H9 (cell line): Measurements from ENCODE around the gene RAB31. TPM values are rescaled to one million over a fixed set of nuclear protein-coding genes. Genes with fewer than 3 reads are reported as not detected.

Experiments used
- DNase-seq: peaks from one replicate; pipeline ENCODE4 v3.0.0-alpha.2; 2017
- H2AFZ ChIP-seq: one replicate; pipeline ENCODE4 v1.6.1; 2013; ENCODE audit warnings: mild to moderate bottlenecking, low read length, control low read depth, moderate library complexity
- H2AK5ac ChIP-seq: 2 replicates; pipeline ENCODE4 v1.6.1; 2013; ENCODE audit warnings: low read length, control low read depth, mixed read lengths; ENCODE audit not compliant: insufficient read length
- H2BK120ac ChIP-seq: one replicate; pipeline ENCODE4 v1.6.1; 2013; ENCODE audit warnings: low read depth, mild to moderate bottlenecking, low read length, control low read depth, inconsistent platforms; ENCODE audit not compliant: poor library complexity, severe bottlenecking
- H2BK12ac ChIP-seq: 2 replicates; pipeline ENCODE4 v1.6.1; 2013; ENCODE audit warnings: low read length, control low read depth, mixed read lengths, low read depth; ENCODE audit not compliant: insufficient read length
- H2BK15ac ChIP-seq: 2 replicates; pipeline ENCODE4 v1.6.1; 2013; ENCODE audit warnings: low read depth, low read length, control low read depth
- H2BK20ac ChIP-seq: one replicate; pipeline ENCODE4 v1.6.1; 2013; ENCODE audit warnings: low read depth, mild to moderate bottlenecking, low read length, control low read depth, inconsistent platforms; ENCODE audit not compliant: poor library complexity, severe bottlenecking
- H2BK5ac ChIP-seq: 2 replicates; pipeline ENCODE4 v1.6.1; 2013; ENCODE audit warnings: low read length, control low read depth, mixed read lengths; ENCODE audit not compliant: insufficient read length
- H3K14ac ChIP-seq: 2 replicates; pipeline ENCODE4 v1.6.1; 2013; ENCODE audit warnings: low read length, control low read depth; ENCODE audit not compliant: insufficient read depth
- H3K18ac ChIP-seq: 2 replicates; pipeline ENCODE4 v1.6.1; 2013; ENCODE audit warnings: low read depth, mild to moderate bottlenecking, mixed read lengths, low read length, control low read depth; ENCODE audit not compliant: insufficient read length
- H3K23ac ChIP-seq: 2 replicates; pipeline ENCODE4 v1.6.1; 2013; ENCODE audit warnings: low read length, control low read depth, mixed read lengths, low read depth; ENCODE audit not compliant: insufficient read length
- H3K23me2 ChIP-seq: 2 replicates; pipeline ENCODE4 v1.6.1; 2013; ENCODE audit warnings: low read depth, mild to moderate bottlenecking, mixed read lengths, low read length, control low read depth; ENCODE audit not compliant: insufficient read length, poor library complexity, severe bottlenecking
- H3K27ac ChIP-seq: 2 replicates; pipeline ENCODE4 v1.5.1; 2013; ENCODE audit warnings: low read length, control low read depth, mixed read lengths, low read depth; ENCODE audit not compliant: insufficient read length
- H3K27me3 ChIP-seq: 2 replicates; pipeline ENCODE4 v1.6.1; 2013; ENCODE audit warnings: low read length, control low read depth, inconsistent platforms; ENCODE audit not compliant: insufficient read depth
- H3K4ac ChIP-seq: 2 replicates; pipeline ENCODE4 v1.6.1; 2013; ENCODE audit warnings: low read depth, mild to moderate bottlenecking, control low read depth, inconsistent platforms, low read length, moderate library complexity
- H3K4me1 ChIP-seq: 2 replicates; pipeline ENCODE4 v1.6.1; 2013; ENCODE audit warnings: low read length, control low read depth, inconsistent platforms; ENCODE audit not compliant: insufficient read depth
- H3K4me2 ChIP-seq: 2 replicates; pipeline ENCODE4 v1.6.1; 2013; ENCODE audit warnings: low read length, control low read depth, mixed read lengths; ENCODE audit not compliant: insufficient read length, insufficient read depth
- H3K56ac ChIP-seq: 2 replicates; pipeline ENCODE4 v1.6.1; 2013; ENCODE audit warnings: low read depth, mild to moderate bottlenecking, mixed read lengths, low read length, control low read depth; ENCODE audit not compliant: insufficient read length
- H3K79me1 ChIP-seq: 2 replicates; pipeline ENCODE4 v1.6.1; 2013; ENCODE audit warnings: low read depth, mild to moderate bottlenecking, moderate library complexity, low read length, control low read depth, inconsistent platforms; ENCODE audit not compliant: insufficient read depth, poor library complexity, severe bottlenecking
- H3K79me2 ChIP-seq: 2 replicates; pipeline ENCODE4 v1.6.1; 2013; ENCODE audit warnings: low read length, control low read depth, inconsistent platforms; ENCODE audit not compliant: insufficient read depth
- H3K9ac ChIP-seq: 2 replicates; pipeline ENCODE4 v1.6.1; 2013; ENCODE audit warnings: low read length, control low read depth, mixed read lengths; ENCODE audit not compliant: insufficient read length; ENCODE audit errors: extremely low read depth
- H3K9me3 ChIP-seq: one replicate; pipeline ENCODE4 v1.6.1; 2013; ENCODE audit warnings: low read depth, low read length, inconsistent platforms; ENCODE audit not compliant: control insufficient read depth
- H3T11ph ChIP-seq: one replicate; pipeline ENCODE4 v1.6.1; 2013; ENCODE audit warnings: mild to moderate bottlenecking, low read length, control low read depth, inconsistent platforms
- H4K20me1 ChIP-seq: one replicate; pipeline ENCODE4 v1.6.1; 2013; ENCODE audit not compliant: control insufficient read depth, insufficient read length, insufficient read depth
- H4K5ac ChIP-seq: 2 replicates; pipeline ENCODE4 v1.6.1; 2013; ENCODE audit warnings: low read depth, mild to moderate bottlenecking, mixed read lengths, low read length, control low read depth; ENCODE audit not compliant: insufficient read length
- H4K8ac ChIP-seq: replicated peaks from 2 replicates; pipeline ENCODE4 v1.6.1; 2013; ENCODE audit warnings: low read length, control low read depth, mixed read lengths, low read depth; ENCODE audit not compliant: insufficient read length
- H4K91ac ChIP-seq: 2 replicates; pipeline ENCODE4 v1.6.1; 2013; ENCODE audit warnings: low read depth, mild to moderate bottlenecking, moderate library complexity, mixed read lengths, low read length, control low read depth; ENCODE audit not compliant: insufficient read length
- H3K27ac Mint-ChIP-seq, 3 experiments: 2 replicates in 2 of 3; 3 replicates in 1 of 3; pipeline ENCODE4 v1.8.0; 2020 to 2021; ENCODE audit warnings: mixed read lengths in 3 of 3, mild to moderate bottlenecking in 1 of 3, moderate library complexity in 1 of 3
- H3K27me3 Mint-ChIP-seq: 2 replicates; pipeline ENCODE4 v1.8.0; 2021; ENCODE audit warnings: low read depth, mild to moderate bottlenecking, moderate library complexity, mixed read lengths
- H3K36me3 Mint-ChIP-seq, 3 experiments: 2 replicates in 2 of 3; 3 replicates in 1 of 3; pipeline ENCODE4 v1.8.0; 2020 to 2021; ENCODE audit warnings: low read depth in 3 of 3, mixed read lengths in 3 of 3; ENCODE audit not compliant: insufficient read depth in 1 of 3
- H3K4me1 Mint-ChIP-seq, 2 experiments: 2 replicates each; pipeline ENCODE4 v1.8.0; 2020; ENCODE audit warnings: mixed read lengths in 2 of 2
- H3K4me3 Mint-ChIP-seq, 2 experiments: 2 replicates in 1 of 2; 3 replicates in 1 of 2; pipeline ENCODE4 v1.8.0; 2020 to 2021; ENCODE audit warnings: mild to moderate bottlenecking in 2 of 2, mixed read lengths in 2 of 2, moderate library complexity in 1 of 2
- H3K9me3 Mint-ChIP-seq, 2 experiments: 2 replicates in 1 of 2; 3 replicates in 1 of 2; pipeline ENCODE4 v1.8.0; 2020; ENCODE audit warnings: mild to moderate bottlenecking in 2 of 2, mixed read lengths in 2 of 2, moderate library complexity in 1 of 2
- WGBS: extraction: QIAGEN DNeasy Blood & Tissue Kit; methylation state at CpG from one replicate; pipeline ENCODE4 v1.1.7; 2013; ENCODE audit warnings: missing lambda C conversion rate, low lambda C conversion rate, mixed read lengths; ENCODE audit not compliant: insufficient read length; ENCODE audit errors: extremely low coverage; 5-methylcytosine and 5-hydroxymethylcytosine counted together
- total RNA-seq: library from RNA; stranded (reverse); gene quantifications from 2 replicates; pipeline ENCODE4 v1.2.1, GENCODE V29; 2021
- TF ChIP-seq, protein P1 (sequence below): fragments of 200-600 bp; sonication (generic); conservative IDR thresholded peaks from 3 replicates; pipeline ENCODE4 v1.8.0; 2021; ENCODE audit warnings: antibody characterized with exemption, mild to moderate bottlenecking

The RAB31 gene
- total RNA-seq, 1 experiment from 2014 or later: 22.4 TPM

DNA sequence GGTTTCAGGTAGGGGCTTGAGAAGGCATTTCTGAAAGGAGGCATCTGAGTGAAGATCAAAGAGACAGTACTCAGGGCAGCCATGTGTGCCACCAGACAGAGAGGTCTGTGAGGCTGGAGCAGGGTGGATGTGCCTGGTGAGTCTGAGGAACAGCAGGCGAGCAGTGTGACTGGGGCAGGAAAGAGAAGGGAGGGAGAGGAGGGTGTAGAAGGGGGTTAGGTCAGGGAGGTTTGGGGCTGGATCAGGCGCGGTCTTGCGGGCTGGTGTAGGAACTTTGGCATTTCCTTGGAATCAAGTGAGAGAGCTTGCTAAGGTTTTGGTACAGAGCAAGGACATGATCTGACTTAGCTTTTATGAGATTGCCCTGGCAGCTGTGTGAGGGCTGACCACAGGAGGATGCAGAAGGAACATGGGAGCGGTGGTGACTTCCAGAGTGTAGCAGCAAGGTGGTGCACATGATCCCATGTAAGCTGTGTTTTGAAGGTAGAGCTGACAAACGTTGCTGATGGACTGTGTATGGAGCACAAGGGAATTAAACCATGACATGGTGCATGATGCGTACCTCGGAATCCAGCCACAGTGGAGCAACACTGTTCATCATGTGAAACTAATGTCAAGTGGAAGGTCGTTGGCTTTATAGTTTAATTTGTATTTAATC, 13.9 kb downstream of the RAB31 start:
- H2BK120ac ChIP-seq: no peak overlapping the region
- H3K4me2 ChIP-seq: no peak overlapping the region
- no peak overlapping the region for H2AK5ac ChIP-seq
- no peak overlapping the region for H3K23ac ChIP-seq
- no peak overlapping the region for H2BK20ac ChIP-seq
- Mint-ChIP-seq H3K27me3 (no peaks in the 10 kb centered on the region), H3K36me3 (peaks cover 4 to 7% (median 5%) of the 10 kb centered on the region in 3 experiments), H3K4me3 (no peak overlapping the region), H3K4me1 (peaks cover 16 to 18% of the 10 kb centered on the region in 2 experiments), H3K9me3 (peaks cover 2 to 3% of the 10 kb centered on the region in 2 experiments; a peak in 4 of 5 replicates), H3K27ac (no peak overlapping the region; a peak in 1 of 7 replicates)
- H3K9ac ChIP-seq: no peak overlapping the region
- H3K56ac ChIP-seq: no peak overlapping the region
- peaks cover 7% of the 10 kb centered on the region; the same call in 1 of the 2 replicates for H3K4me1 ChIP-seq
- H4K5ac ChIP-seq: no peak overlapping the region
- H3K9me3 ChIP-seq: no peaks in the 10 kb centered on the region
- no peaks in the 10 kb centered on the region for H3K79me2 ChIP-seq
- H3K18ac ChIP-seq: no peak overlapping the region
- H4K8ac ChIP-seq: no peak overlapping the region
- no peak overlapping the region for H2BK5ac ChIP-seq
- H3K27ac ChIP-seq: no peak overlapping the region
- H3K79me1 ChIP-seq: peaks cover 3% of the 10 kb centered on the region
- no peak overlapping the region for H2AFZ ChIP-seq
- TF ChIP-seq, protein P1, sequence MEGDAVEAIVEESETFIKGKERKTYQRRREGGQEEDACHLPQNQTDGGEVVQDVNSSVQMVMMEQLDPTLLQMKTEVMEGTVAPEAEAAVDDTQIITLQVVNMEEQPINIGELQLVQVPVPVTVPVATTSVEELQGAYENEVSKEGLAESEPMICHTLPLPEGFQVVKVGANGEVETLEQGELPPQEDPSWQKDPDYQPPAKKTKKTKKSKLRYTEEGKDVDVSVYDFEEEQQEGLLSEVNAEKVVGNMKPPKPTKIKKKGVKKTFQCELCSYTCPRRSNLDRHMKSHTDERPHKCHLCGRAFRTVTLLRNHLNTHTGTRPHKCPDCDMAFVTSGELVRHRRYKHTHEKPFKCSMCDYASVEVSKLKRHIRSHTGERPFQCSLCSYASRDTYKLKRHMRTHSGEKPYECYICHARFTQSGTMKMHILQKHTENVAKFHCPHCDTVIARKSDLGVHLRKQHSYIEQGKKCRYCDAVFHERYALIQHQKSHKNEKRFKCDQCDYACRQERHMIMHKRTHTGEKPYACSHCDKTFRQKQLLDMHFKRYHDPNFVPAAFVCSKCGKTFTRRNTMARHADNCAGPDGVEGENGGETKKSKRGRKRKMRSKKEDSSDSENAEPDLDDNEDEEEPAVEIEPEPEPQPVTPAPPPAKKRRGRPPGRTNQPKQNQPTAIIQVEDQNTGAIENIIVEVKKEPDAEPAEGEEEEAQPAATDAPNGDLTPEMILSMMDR: no peak
- H2BK15ac ChIP-seq: no peak overlapping the region
- no peak overlapping the region for H2BK12ac ChIP-seq
- WGBS: no CpG with 5 or more reads among the region's 9 CpGs
- H4K20me1 ChIP-seq: no peaks in the 10 kb centered on the region
- no peaks in the 10 kb centered on the region for H3K27me3 ChIP-seq
- no peak overlapping the region for H4K91ac ChIP-seq
- H3K14ac ChIP-seq: no peak overlapping the region
- no peak overlapping the region for H3K4ac ChIP-seq
- no peaks in the 10 kb centered on the region for H3K23me2 ChIP-seq
- DNase-seq: no peak
- H3T11ph ChIP-seq: no peak overlapping the region
